Measurements from ENCODE around the gene NDUFAF4. TPM values are rescaled to one million over a fixed set of nuclear protein-coding genes. Genes with fewer than 3 reads are reported as not detected.

NDUFAF4 gene
- total RNA-seq, 1 donor from 2014 or later, result 24.4 TPM

DNA sequence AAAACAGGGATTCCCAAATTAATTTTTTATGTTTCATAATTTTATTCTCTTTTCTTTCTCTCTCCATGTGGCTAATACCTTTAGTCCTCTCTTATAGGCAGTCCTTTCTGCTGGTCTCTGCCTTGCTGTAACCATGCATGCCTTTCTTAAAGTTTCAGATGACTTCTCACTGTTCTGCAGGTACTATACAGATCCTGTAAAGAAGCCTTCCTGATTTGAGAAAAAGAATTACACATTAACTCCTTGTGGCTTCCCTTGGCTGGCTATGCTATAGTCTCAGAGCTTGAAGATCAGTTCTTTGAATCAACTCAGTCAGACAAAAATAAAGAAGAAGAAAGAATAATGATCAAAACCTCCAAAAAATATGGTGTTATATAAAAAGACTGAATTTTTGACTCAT, 53.2 kb downstream of the NDUFAF4 start:
- no peak overlapping the region for H3K4me3 ChIP-seq (ENCODE audit: low read depth, low read length)
- no peaks in the 10 kb centered on the region for H3K27me3 ChIP-seq (ENCODE audit: control insufficient read depth, insufficient read depth, low read length)
- TF ChIP-seq, protein P1, sequence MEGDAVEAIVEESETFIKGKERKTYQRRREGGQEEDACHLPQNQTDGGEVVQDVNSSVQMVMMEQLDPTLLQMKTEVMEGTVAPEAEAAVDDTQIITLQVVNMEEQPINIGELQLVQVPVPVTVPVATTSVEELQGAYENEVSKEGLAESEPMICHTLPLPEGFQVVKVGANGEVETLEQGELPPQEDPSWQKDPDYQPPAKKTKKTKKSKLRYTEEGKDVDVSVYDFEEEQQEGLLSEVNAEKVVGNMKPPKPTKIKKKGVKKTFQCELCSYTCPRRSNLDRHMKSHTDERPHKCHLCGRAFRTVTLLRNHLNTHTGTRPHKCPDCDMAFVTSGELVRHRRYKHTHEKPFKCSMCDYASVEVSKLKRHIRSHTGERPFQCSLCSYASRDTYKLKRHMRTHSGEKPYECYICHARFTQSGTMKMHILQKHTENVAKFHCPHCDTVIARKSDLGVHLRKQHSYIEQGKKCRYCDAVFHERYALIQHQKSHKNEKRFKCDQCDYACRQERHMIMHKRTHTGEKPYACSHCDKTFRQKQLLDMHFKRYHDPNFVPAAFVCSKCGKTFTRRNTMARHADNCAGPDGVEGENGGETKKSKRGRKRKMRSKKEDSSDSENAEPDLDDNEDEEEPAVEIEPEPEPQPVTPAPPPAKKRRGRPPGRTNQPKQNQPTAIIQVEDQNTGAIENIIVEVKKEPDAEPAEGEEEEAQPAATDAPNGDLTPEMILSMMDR (IDR thresholded peaks at IDR 0.05; ENCODE audit: insufficient read depth, low read length, poor library complexity, severe bottlenecking), result no peak
- DNase-seq (ENCODE audit: low read depth), result no peak
- H3K36me3 ChIP-seq (ENCODE audit: control insufficient read depth, insufficient read depth, low read length), result no peaks in the 10 kb centered on the region

DNA sequence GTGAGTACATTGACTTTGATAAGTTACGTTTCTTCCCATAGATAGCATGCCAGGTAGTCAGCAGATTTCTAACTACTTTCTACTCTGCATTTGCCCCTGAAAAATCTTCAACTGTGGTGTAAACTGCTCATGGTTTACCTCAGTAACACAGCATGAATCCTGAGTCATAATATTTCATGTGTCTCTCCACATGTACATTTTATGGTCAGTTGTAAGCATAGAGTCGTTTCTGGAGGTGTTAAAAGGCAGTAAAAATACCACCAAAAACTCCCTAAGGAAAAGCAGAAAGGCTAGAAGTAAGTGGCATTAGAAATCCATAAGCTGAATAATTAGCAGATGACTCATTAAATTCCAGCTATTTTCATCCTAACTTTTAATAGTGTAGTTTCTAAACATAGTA, 56.3 kb downstream of the NDUFAF4 start:
- DNase-seq (ENCODE audit: low read depth), result no peak
- peaks cover 3% of the 10 kb centered on the region for H3K27me3 ChIP-seq (ENCODE audit: control insufficient read depth, insufficient read depth, low read length)
- no peaks in the 10 kb centered on the region for H3K36me3 ChIP-seq (ENCODE audit: control insufficient read depth, insufficient read depth, low read length)
- TF ChIP-seq, protein P1 (IDR thresholded peaks at IDR 0.05; ENCODE audit: insufficient read depth, low read length, poor library complexity, severe bottlenecking), result no peak
- H3K4me3 ChIP-seq (ENCODE audit: low read depth, low read length), result no peak overlapping the region

Other genes with a start within 250 kb of the NDUFAF4 start
- 1.5 and 1.8 TPM in 2 replicates for gene GPR63, start 60.4 kb downstream of the NDUFAF4 start, total RNA-seq
- 0.13 and 0.21 TPM in 2 replicates for gene KLHL32, start 26.8 kb upstream of the NDUFAF4 start, total RNA-seq